Mononuclear cell (primary cell): Measurements from ENCODE around the gene FAM76A. TPM values are rescaled to one million over a fixed set of nuclear protein-coding genes. Genes with fewer than 3 reads are reported as not detected.

Experiments used
- H3K27me3 ChIP-seq: 2 replicates; pipeline ENCODE4 v1.6.0; 2011; ENCODE audit warnings: low read length, control low read depth; ENCODE audit not compliant: insufficient read depth
- H3K4me1 ChIP-seq: 2 replicates; pipeline ENCODE4 v1.5.1; 2011; ENCODE audit warnings: mild to moderate bottlenecking, low read length, control low read depth; ENCODE audit not compliant: insufficient read depth
- H3K4me3 ChIP-seq: 2 replicates; pipeline ENCODE4 v1.5.1; 2011; ENCODE audit warnings: mild to moderate bottlenecking, low read length, moderate library complexity
- H3K9me3 ChIP-seq: 2 replicates; pipeline ENCODE4 v1.5.1; 2011; ENCODE audit warnings: low read depth, mild to moderate bottlenecking, control low read depth, low read length
- total RNA-seq: library from RNA; depleted of rRNA; stranded (reverse); fragments of >200 nt; gene quantifications from one replicate; pipeline ENCODE4 v1.2.3, GENCODE V29; 2012

FAM76A gene
- total RNA-seq, 1 donor: 18.7 TPM

DNA sequence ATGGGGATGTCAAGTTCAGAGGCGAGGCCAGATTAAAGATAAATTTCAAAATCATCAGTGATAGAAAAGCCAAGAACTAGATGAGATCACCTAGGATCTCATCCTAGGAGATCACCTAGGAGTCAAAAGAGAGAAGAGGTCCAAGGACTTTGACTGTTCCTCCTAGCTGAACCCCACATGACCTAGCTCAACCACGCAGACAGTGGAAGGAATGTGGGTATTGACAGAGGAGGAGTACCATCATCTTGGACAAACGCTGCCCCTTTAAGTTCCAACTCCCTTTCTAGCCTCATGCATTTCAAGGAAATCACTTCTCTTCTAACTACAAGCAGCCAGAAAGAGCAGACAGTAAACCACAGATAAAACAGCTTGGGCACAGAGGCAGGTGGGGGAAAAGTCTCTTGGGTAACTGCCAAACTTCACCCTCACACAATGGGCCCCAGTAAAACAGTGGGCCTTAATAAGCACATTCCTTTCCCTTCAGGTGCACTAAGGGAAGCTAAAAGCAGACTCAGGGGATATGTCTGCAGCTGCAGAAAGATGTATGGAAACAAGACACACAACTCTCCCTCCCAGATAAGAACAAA lies 12.5 kb upstream of the FAM76A start:
- Histone ChIP-seq H3K27me3 (peaks cover 6% of the 10 kb centered on the region), H3K4me3 (no peak overlapping the region), H3K4me1 (no peaks in the 10 kb centered on the region), H3K9me3 (no peaks in the 10 kb centered on the region)

DNA sequence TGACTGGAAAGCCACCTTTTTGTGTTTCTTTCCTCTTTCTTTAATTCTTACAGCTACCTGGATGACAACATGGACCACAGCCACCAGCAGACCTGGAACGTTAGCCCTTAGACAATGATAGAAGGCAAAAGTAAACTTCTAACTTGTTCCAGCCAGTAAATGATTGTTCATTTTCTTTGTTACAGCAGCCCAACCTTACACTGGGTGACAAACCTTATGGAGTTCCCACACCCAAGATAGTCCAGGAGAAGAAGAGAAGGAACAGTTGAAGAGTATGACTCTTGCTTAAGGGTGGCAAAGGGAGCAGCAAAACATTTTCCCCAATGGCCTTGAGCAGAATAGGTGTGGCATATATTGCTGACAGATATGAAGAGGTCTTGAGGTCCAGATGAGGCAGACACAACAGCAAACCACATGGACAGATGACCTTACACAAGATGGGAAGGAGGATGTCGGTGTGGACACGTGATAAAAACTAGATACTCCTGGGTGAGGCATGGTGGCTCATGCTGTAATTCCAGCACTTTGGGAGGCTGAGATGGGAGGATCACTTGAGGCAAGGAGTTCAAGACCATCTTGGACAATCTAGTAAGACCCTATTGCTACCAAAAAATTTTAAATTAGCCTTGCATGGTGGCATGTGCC lies 11.8 kb upstream of the FAM76A start:
- peaks cover 6% of the 10 kb centered on the region for H3K27me3 ChIP-seq
- no peaks in the 10 kb centered on the region for H3K9me3 ChIP-seq
- H3K4me1 ChIP-seq: no peaks in the 10 kb centered on the region
- H3K4me3 ChIP-seq: no peak overlapping the region

DNA sequence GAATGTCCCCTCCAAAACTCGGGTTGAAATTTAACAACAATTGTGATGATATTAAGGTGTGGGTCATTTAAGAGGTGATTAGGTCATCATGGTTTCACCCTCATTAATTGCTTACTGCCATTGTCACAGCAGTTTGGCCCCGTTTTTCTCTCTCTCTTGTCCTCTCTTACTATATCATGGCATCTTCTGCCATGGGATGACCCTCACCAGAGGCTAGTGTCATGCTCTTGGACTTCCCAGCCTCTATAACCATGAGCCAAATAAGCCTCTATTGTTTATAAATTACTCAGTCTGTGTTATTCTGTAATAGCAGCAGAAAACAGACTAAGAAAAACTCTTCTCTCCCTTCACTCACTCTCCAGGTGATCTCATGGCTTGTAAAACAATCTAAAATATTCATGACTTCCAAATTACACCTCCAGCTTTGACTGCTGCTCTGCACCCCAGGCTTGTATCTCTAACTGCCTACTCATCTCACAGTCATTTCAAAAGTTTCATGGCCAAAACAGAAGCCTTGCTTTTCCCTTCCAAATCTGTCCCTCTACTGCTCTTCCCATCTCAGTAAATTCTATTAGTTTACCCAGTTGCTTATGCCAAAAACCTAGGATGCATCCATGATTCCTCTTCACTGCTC lies 9.4 kb upstream of the FAM76A start:
- peaks cover 6% of the 10 kb centered on the region for H3K27me3 ChIP-seq
- H3K4me3 ChIP-seq: no peak overlapping the region
- H3K4me1 ChIP-seq: no peaks in the 10 kb centered on the region
- no peaks in the 10 kb centered on the region for H3K9me3 ChIP-seq

DNA sequence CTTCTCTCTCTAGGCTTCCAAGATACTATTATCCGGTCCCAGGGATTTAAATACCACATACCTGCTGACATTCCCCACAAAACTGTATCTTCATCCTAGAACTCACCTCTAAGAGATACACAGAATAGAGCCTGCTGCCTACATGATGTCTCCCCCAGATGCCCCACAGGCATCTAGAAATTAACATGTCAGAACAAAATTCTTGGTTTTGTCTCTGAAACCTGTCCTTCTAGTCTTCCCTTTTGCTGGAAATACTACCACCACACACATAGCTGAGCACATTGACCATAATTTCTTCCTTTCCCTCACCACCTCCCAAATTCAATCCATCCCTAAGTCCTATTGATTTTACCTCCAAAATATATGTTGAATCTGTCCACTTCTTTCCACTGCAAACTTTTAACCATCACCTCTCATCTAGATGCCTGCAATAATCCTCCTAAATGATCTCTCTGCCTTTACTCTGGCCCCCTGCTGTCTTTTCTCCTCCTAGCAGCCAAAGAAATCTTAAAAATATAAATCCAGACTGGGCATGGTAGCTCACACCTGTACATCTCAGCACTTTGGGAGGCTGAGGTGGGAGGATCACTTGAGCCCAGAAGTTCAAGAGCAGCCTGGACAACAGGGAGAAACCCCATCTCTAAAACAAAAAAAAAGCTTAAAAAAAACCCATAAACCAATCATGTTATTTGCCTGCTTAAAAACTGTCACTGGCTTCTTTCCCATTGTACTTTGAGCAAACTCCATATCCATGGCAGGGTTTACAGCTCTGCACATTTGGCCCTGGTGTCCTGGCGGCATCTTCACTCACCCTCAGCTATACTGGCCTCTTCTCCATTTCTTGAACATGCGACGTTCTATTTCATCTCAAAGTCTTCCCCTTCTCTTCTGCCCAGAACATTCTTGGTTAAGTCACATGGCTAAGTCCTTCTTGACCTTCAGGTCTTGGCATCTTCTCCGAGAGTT lies 6.2 kb upstream of the FAM76A start:
- peaks cover 6% of the 10 kb centered on the region for H3K27me3 ChIP-seq
- H3K4me3 ChIP-seq: no peak overlapping the region
- H3K4me1 ChIP-seq: no peaks in the 10 kb centered on the region
- no peaks in the 10 kb centered on the region for H3K9me3 ChIP-seq

DNA sequence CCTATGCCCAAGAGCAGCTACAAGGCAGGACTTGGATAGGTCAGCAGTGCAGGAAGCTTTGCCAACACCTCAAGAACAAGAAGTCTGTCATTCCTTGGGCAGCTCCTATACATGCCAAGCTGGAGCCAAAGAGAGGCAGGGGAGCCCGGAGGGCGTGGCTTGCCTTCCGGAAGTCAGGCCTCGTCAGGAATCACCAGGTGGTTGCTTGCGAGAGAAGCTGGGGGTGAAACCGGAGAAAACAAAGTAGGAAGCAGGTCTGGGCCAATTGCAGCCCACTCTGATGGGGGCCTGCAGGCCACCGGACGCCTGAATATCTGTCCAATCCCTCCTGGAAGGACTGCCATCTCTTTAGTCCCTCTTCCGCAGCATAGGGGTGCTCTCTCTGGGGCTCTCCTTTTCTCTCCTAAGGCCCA lies 794 bp upstream of the FAM76A start:
- Histone ChIP-seq H3K27me3 (no peaks in the 10 kb centered on the region), H3K4me3 (peak overlapping the region; percentile 38), H3K9me3 (no peaks in the 10 kb centered on the region)

DNA sequence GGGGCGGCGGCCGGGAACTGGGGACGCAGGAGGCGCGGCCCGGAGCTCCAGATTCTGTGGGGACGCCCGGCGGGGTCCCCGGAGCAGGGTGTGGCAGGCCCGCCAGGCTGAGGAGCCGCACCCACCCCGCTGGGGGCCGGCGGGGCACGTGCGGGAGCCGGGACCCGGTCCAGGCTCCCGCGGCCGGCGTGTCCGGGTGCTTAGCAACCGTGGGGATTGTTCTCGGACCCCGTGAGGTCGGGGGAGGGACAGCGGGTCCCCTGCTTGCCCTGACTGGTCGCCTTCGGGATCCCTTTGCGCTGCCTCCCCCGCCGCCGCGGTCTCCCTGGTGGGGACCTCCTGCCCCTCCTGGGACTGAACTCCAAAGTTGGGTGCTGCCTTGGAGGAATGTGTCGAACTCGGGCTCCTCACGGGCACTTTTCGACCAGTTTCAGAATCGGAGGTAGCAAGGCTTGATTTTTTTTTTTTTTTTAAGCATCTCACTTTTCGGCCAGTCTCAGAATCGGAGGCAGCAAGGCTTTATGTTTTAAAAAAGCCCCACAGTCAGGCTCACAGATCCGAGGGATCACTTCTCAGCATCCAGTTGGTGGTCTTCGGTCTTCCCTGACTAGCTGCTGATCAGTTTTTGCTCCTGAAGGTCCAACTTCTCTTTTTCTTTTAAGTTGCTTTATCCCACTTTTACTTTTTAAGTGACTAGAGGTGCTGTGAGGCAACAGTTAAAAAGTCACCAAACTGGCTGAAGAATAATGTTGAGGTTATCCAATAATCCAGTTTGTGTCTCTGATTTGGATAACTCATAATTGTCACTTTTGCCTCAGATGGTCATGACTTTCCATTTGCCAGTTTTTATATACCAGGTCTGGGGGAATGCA lies 648 bp downstream of the FAM76A start:
- Histone ChIP-seq H3K27me3 (no peaks in the 10 kb centered on the region), H3K4me3 (peak overlapping the region; percentile 83)

More for the DNA sequence above, 794 bp upstream of the FAM76A start:
- peaks cover 19% of the 10 kb centered on the region for H3K4me1 ChIP-seq

DNA sequence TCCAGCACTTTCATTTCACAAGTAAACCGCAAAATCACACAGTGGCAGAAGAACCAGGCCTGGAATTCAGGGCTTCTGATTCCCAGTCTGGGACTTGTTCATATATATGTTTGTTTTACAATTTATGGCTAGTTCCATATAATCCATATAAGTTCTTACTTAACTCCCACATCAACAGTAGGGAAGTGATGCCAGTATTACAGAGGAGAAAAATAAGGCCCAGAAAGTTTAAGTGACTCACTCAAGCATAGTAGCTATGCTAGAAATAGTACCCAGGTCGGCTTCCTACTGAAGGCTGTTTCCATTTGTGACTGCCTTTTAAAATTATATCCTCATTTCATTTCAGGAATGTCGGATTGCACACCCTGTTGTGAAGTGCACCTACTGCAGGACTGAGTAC lies 1.4 kb downstream of the FAM76A start:
- no peaks in the 10 kb centered on the region for H3K27me3 ChIP-seq
- peaks cover 19% of the 10 kb centered on the region for H3K4me1 ChIP-seq
- no peak overlapping the region for H3K4me3 ChIP-seq
- no peaks in the 10 kb centered on the region for H3K9me3 ChIP-seq

More for the DNA sequence above, 648 bp downstream of the FAM76A start:
- Histone ChIP-seq H3K4me1 (peaks cover 19% of the 10 kb centered on the region), H3K9me3 (no peaks in the 10 kb centered on the region)

DNA sequence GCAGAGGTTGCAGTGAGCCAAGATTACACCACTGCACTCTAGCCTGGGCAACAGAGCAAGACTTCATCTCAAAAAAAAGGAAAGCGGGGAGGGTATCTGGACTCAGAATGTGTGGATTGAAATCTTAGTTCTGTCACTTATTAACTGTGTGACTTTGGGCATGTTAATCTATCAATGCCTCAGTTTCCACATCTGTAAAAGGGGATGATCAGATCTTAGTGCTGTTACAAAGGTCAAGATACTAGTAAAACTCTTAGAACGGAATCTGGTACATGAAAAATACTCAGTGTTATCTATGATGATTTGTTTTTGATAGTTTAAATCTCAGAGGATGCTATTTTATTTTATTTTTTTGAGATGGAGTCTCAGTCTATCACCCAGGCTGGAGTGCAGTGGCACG lies 10.5 kb downstream of the FAM76A start:
- Histone ChIP-seq H3K4me3 (no peak overlapping the region), H3K27me3 (no peaks in the 10 kb centered on the region), H3K4me1 (no peaks in the 10 kb centered on the region), H3K9me3 (no peaks in the 10 kb centered on the region)

DNA sequence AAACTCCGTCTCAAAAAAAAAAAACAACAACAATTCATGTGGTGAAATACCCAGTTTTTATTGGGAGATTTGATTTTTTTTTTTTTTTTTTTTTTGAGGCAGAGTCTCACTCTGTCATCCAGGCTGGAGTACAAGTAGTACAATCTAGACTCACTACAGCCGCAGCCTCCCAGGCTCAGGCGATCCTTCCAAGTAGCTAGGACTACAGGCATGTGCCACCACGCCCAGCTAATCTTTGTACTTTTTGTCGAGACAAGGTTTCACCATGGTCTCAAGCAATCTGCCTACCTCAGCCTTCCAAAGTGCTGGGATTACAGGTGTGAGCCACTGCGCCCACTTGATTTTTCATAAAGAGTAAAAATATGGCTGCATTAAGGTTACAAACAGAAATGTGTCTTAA lies 15.4 kb downstream of the FAM76A start:
- H3K9me3 ChIP-seq: no peaks in the 10 kb centered on the region
- no peaks in the 10 kb centered on the region for H3K4me1 ChIP-seq

DNA sequence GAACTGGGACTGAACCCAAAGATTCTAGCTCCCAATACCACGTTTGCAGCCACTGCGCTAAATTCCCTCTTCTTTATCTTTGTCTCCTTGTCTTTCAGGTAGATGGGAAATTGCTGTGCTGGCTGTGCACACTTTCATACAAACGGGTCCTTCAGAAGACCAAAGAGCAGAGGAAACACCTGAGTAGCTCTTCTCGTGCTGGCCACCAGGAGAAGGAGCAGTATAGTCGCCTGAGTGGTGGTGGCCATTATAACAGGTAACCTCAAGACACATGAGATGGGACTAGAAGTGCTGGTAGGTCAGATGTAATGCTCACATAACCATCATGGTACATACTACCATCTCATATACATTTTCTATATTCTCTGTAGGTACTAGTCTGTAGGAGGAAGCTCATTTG lies 18.8 kb downstream of the FAM76A start:
- Histone ChIP-seq H3K9me3 (no peaks in the 10 kb centered on the region), H3K4me1 (no peaks in the 10 kb centered on the region), H3K4me3 (no peak overlapping the region), H3K27me3 (no peaks in the 10 kb centered on the region)

More for the DNA sequence above, 15.4 kb downstream of the FAM76A start:
- Histone ChIP-seq H3K27me3 (no peaks in the 10 kb centered on the region), H3K4me3 (no peak overlapping the region)

DNA sequence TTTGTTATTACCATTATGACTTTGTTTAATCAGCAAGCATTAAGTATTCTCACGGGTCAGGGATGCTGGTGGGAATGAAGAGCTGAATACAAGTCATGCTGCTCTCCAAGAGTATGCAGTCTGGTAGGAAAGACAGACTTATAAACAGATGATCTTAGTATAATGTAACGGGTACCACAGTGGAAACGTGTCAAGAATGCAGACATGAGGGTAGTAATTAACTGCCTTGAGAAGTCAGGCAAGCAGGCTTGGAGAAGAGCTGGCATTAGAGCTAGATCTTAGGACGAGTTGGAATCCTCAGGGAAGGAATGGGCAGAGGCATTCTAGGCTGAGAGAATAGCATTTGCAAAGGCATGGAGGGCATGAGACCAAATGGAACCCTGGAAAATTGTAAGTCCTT lies 19.7 kb downstream of the FAM76A start:
- Histone ChIP-seq H3K4me3 (no peak overlapping the region), H3K27me3 (no peaks in the 10 kb centered on the region), H3K9me3 (no peaks in the 10 kb centered on the region), H3K4me1 (no peaks in the 10 kb centered on the region)

DNA sequence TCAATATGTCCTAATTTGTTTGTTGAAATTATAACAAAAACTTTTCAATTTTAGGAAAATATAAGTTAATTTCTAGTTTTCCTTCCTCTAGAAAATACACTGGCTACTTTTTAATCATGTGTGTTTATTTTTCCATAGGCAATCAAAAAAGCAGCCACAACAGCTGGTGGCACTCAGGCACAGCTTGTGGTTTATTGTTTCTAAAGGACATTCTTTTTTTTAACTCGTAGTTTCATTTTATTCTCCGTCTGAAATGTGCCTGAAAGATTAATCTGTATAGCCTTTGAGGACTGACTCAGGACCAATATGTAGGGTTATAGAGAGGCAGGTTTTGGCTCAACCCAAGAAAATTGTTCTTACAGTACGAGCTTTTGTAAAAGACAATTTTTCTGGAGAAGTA lies 26.6 kb downstream of the FAM76A start:
- H3K27me3 ChIP-seq: no peaks in the 10 kb centered on the region
- H3K4me1 ChIP-seq: no peaks in the 10 kb centered on the region
- no peak overlapping the region for H3K4me3 ChIP-seq
- H3K9me3 ChIP-seq: no peaks in the 10 kb centered on the region

DNA sequence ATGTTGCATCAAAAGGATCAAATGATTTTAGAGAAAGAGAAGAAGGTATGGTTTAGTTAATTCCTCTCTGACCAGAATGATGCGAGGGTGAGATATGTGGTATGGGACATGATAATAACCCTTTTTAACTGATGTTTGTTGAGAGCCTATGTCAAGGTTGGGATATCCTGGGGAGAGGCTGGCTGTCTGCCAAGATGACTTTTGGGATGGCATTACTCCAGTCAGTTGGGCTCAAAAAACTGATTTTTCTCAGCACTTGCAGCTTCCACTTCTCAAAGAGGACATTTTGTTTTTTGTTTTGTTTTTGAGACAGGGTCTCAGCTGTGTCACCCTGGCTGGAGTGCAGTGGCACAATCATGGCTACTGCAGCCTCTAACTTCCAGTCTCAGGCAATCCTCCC lies 29.5 kb downstream of the FAM76A start:
- no peaks in the 10 kb centered on the region for H3K27me3 ChIP-seq
- no peaks in the 10 kb centered on the region for H3K4me1 ChIP-seq
- no peak overlapping the region for H3K4me3 ChIP-seq
- H3K9me3 ChIP-seq: no peaks in the 10 kb centered on the region

DNA sequence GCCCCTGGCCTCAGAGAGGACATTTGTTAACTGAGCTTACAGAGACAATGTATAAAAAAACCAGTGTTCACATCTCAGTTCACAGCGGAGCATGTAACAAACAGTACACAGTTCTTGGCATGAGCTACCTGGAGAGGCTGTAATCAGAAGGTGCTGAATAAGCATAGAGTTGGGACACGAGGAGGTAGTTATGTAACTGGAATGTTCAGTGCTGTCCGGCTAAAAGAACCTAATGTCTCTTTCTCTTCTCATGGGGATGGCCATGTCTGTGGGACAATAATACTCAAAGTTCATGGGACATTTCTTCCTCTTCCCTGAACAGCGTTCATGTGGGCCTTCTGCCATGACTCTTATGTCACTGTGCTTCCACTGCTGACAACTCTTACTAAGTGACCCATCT lies 30.1 kb downstream of the FAM76A start:
- Histone ChIP-seq H3K9me3 (no peaks in the 10 kb centered on the region), H3K4me1 (no peaks in the 10 kb centered on the region), H3K4me3 (no peak overlapping the region)

More for the DNA sequence above, 30.1 kb downstream of the FAM76A start:
- H3K27me3 ChIP-seq: no peaks in the 10 kb centered on the region
